Activated CD4-positive, alpha-beta T cell treated with anti-CD3 and anti-CD28 coated beads, Interleukin-2, amount 50 U/mL, for 4 hours (primary cell): ENCODE measurements around the gene AKR1E2.
A peak's percentile ranks its signal among the peaks of the same experiment; 100 is the strongest.

Source experiments
- DNase-seq, 2 experiments: peaks; one replicate each; pipeline ENCODE4 v3.0.0-alpha.2; 2020

Gene AKR1E2

GRCh38 chr10:4847561-4848355 lies 21.8 kb downstream of the AKR1E2 start:
- DNase-seq: no peak

GRCh38 chr10:4848356-4849041 lies 22.5 kb downstream of the AKR1E2 start:
- DNase-seq: no peak

GRCh38 chr10:4849042-4849402 lies 23.0 kb downstream of the AKR1E2 start:
- no peak for DNase-seq

GRCh38 chr10:4849555-4850242 lies 23.7 kb downstream of the AKR1E2 start:
- DNase-seq: peak; percentile 79 to 82

- DNase-seq: no peak
Observed at GRCh38 chr10:4850397-4850796, 24.4 kb downstream of the AKR1E2 start.

- no peak for DNase-seq
Observed at GRCh38 chr10:4851176-4851575, 25.2 kb downstream of the AKR1E2 start.

GRCh38 chr10:4851846-4852245 lies 25.8 kb downstream of the AKR1E2 start:
- no peak for DNase-seq

GRCh38 chr10:4865945-4866661 lies 40.1 kb downstream of the AKR1E2 start:
- DNase-seq: no peak

- DNase-seq: no peak
Observed at GRCh38 chr10:4867109-4867519, 41.1 kb downstream of the AKR1E2 start.

- DNase-seq: no peak
Observed at GRCh38 chr10:4867520-4868356, 41.7 kb downstream of the AKR1E2 start.

GRCh38 chr10:4868357-4868657 lies 42.3 kb downstream of the AKR1E2 start:
- DNase-seq: no peak

- DNase-seq: no peak
Observed at GRCh38 chr10:4882704-4883078, 56.7 kb downstream of the AKR1E2 start.

- DNase-seq: no peak
Observed at GRCh38 chr10:4883079-4883739, 57.2 kb downstream of the AKR1E2 start.

- no peak for DNase-seq
Observed at GRCh38 chr10:4885162-4885561, 59.2 kb downstream of the AKR1E2 start.

GRCh38 chr10:4887501-4887900 lies 61.5 kb downstream of the AKR1E2 start:
- DNase-seq: no peak

- DNase-seq: no peak
Observed at GRCh38 chr10:4888236-4888635, 62.2 kb downstream of the AKR1E2 start.

- DNase-seq: no peak
Observed at GRCh38 chr10:4889959-4890358, 64.0 kb downstream of the AKR1E2 start.

GRCh38 chr10:4892681-4893080 lies 66.7 kb downstream of the AKR1E2 start:
- DNase-seq: no peak

GRCh38 chr10:4894335-4894734 lies 68.3 kb downstream of the AKR1E2 start:
- no peak for DNase-seq
